ENCODE data around the gene NT5DC1. TPM values are rescaled to one million over a fixed set of nuclear protein-coding genes. Genes with fewer than 3 reads are reported as not detected.
"Not testable (repeated sequence)": the region's sequence is repeated elsewhere in the genome, so short reads cannot be mapped to it uniquely, and the experiment has no call there.

NT5DC1 gene
- total RNA-seq, 1 donor from 2014 or later: 2.2 TPM

- DNase-seq: no peak
Measured at GRCh38 chr6:116280161-116280932, 179.7 kb downstream of the NT5DC1 start.

DNA sequence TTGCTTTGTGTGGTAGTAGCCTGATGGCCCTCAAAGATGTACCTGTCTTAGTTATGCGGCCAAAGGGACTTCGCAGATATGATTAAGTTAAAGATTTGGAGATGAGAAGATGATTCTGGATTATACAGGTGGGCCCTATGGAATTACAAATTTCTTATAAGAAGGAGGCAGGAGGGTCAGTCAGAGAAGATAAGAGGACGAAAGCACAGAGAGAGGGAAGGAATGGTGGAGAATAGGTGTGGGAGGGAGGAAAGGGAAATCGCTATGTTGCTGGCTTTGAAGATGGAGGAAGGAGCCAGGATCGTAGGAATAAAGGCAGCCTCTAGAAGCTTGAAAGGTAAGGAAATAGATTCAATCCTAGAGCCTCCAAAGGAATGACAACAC is 180.3 kb downstream of the NT5DC1 start:
- no peak for DNase-seq

DNA sequence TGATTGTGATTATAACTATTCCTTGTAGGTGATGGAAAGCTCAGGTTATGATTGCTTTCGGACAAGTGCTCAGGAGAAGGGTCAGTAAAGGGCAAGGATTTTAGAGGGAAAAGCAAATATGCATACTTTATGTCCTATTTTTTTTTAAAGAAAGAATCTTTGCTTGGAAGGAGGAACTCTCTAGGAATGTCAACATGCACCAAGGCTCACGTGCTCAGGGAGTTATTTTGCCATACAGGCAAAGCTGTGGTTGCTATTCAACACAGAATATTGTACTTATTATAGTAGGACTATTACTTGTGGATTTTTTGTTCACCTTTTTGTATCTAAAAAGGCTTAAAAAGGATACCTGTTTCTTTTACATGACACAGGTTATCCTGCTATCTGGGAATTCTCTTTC is 182.0 kb downstream of the NT5DC1 start:
- no peak for DNase-seq

DNA sequence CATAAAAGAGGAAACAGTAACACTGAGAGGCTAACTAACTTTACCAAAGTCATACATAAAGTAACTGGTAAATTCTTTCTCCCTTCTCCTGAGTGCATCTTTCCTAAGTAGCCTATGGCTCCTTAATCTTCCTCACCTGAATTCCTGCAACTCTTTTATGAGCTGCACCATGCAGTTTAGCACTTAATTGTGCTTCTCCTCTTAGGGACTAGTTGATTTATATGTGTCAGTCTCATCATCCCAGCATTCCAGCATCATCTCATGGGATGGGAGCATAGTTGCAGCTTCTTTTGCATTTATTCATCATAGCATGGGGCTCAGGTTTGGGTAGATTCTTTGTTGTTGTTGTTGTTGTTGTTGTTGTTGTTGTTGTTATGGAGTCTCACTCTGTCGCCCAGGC is 182.5 kb downstream of the NT5DC1 start:
- DNase-seq: no peak

GRCh38 chr6:116284984-116285383 is 184.3 kb downstream of the NT5DC1 start:
- DNase-seq: not testable (repeated sequence)

- DNase-seq: no peak
Measured at GRCh38 chr6:116286773-116287358, 186.2 kb downstream of the NT5DC1 start.

DNA sequence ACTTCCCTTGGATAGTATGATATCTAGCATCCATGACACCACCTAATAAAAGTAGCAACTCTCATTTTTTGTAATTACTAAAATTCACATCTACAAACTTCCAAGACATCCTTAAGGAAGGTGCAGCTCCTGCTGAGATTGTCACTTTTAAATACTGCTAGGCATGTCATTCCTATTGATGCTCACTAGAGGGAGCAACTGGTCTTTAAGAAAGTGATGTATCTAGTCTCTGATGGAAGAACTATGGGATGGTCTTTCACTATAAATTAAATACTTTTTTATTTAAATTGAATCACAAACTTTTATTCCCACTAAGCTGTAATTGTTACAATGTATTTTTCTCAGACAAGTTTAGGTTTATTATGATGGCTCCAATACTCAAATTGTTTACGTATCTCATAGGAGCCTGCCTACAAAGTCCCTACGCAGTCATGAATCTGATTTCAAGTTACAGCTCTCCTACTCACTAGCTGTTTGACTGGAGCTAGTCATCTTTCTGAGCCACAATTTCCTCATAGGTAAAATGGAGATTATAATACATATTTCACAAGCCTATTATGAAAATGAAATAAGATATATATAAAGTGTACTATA is 187.1 kb downstream of the NT5DC1 start:
- no peak for DNase-seq

GRCh38 chr6:116289876-116290275 is 189.2 kb downstream of the NT5DC1 start:
- no peak for DNase-seq

GRCh38 chr6:116290799-116291198 is 190.1 kb downstream of the NT5DC1 start:
- DNase-seq: no peak

DNA sequence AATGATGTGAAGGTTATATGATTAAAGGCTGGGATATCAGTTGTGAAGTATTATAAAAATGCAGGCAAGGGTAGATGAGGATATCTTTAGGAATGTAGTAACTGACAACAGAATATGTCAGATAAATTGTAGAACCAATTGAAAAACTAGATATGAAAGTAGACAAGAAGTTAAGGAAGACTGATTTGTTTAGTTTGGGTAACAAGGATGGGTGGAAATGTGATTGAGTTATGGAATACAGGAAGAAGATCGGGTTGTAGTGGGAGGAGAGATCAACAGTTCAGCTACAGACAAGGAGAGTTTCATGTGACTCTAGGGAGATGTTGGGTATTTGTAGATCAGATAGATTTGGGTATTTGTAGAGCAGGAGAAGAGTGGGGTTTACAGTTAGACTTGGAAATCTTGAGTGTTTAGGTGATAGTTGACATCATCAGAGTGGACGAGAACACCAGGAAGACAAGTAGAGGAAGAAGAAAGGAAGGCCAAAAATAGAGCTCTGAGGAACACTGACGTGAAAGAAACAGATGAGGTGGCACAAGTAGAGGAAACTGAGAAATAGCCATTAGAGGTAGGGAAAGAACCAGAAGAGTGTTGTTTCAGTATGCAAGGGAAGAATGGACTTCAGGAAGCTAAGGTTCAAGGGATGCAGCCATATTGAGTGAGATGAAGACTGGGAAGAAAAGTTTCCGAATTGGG is 191.2 kb downstream of the NT5DC1 start:
- DNase-seq: no peak

- DNase-seq: no peak
Measured at GRCh38 chr6:116292553-116292952, 191.9 kb downstream of the NT5DC1 start.

GRCh38 chr6:116298273-116298672 is 197.6 kb downstream of the NT5DC1 start:
- DNase-seq: no peak

DNA sequence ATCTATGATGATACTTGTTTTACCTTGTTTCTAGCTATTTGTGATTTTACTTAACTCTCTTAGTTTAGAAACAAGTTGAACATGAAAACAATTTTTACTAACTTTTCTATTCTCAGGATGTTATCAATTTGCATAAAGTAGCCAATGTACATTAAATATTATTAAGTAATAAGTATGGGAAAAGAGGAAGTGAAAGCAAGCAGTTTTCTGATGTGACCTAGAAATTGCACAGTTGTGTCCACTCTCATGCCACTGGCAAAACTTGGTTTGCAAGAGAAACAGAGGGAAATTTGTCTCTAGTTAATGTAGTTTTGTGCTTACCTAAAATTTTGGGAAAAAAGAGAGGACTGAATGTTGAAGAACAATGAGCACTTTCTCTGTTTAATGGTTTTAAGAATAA is 198.3 kb downstream of the NT5DC1 start:
- no peak for DNase-seq

Other genes with a start within 250 kb of the NT5DC1 start
- gene FRK, start 40.0 kb upstream of the NT5DC1 start, total RNA-seq: 0.31 TPM
- gene COL10A1, start 25.3 kb downstream of the NT5DC1 start, total RNA-seq: not detected
- gene TSPYL4, start 153.2 kb downstream of the NT5DC1 start, total RNA-seq: 70.2 TPM
- 205 TPM for gene TSPYL1, start 179.1 kb downstream of the NT5DC1 start, total RNA-seq

All from occipital lobe (tissue), 2 donors.